SK-N-SH treated with all-trans-retinoic acid at 6 μM for 48 hours (cell line): ENCODE results near the gene TSPAN1.

Experiments used
- ATAC-seq: fragments of 200-7000 bp; cut with Tn5 transposase; 3 replicates; pipeline ENCODE4 v1.9.1; 2020; ENCODE audit warnings: mild to moderate bottlenecking, moderate library complexity
- ARNTL ChIP-seq: fragments of 450-650 bp; formaldehyde crosslinking; IDR thresholded peaks from 2 replicates; pipeline ENCODE4 v1.5.0; 2020; ENCODE audit warnings: low read depth, mild to moderate bottlenecking, moderate library complexity, borderline replicate concordance
- BACH2 ChIP-seq: fragments of 250-450 bp; sonication (Bioruptor Pico); IDR thresholded peaks from 2 replicates; pipeline ENCODE4 v1.9.0; 2021; ENCODE audit warnings: mild to moderate bottlenecking, borderline replicate concordance
- CREB5 ChIP-seq: fragments of 250-450 bp; sonication (Bioruptor Pico); IDR thresholded peaks from 2 replicates; pipeline ENCODE4 v1.5.1; 2020; ENCODE audit warnings: low read depth, mild to moderate bottlenecking, moderate library complexity
- CSRNP3 ChIP-seq: fragments of 250-450 bp; sonication (Bioruptor Pico); IDR thresholded peaks from 2 replicates; pipeline ENCODE4 v1.5.1; 2021; ENCODE audit warnings: mild to moderate bottlenecking, moderate library complexity
- ESRRG ChIP-seq: fragments of 250-450 bp; sonication (Bioruptor Pico); IDR thresholded peaks from 2 replicates; pipeline ENCODE4 v1.6.1; 2021; ENCODE audit warnings: mild to moderate bottlenecking
- GLIS3 ChIP-seq: fragments of 250-450 bp; sonication (Bioruptor Pico); IDR thresholded peaks from 2 replicates; pipeline ENCODE4 v1.5.0; 2020; ENCODE audit warnings: mild to moderate bottlenecking, moderate library complexity
- OSR1 ChIP-seq: fragments of 250-450 bp; sonication (Bioruptor Pico); IDR thresholded peaks from 2 replicates; pipeline ENCODE4 v1.8.0; 2022; ENCODE audit warnings: moderate library complexity, mild to moderate bottlenecking, inconsistent platforms
- PATZ1 ChIP-seq: fragments of 250-450 bp; sonication (Bioruptor Pico); IDR thresholded peaks from 2 replicates; pipeline ENCODE4 v1.8.0; 2020; ENCODE audit warnings: mild to moderate bottlenecking, moderate library complexity, borderline replicate concordance
- POU6F1 ChIP-seq: fragments of 250-450 bp; sonication (Bioruptor Pico); IDR thresholded peaks from 2 replicates; pipeline ENCODE4 v1.8.0; 2021; ENCODE audit warnings: low read depth, mild to moderate bottlenecking, moderate library complexity, borderline replicate concordance
- PPARA ChIP-seq: fragments of 250-450 bp; sonication (Bioruptor Pico); IDR thresholded peaks from 2 replicates; pipeline ENCODE4 v1.5.0; 2020; ENCODE audit warnings: mild to moderate bottlenecking, borderline replicate concordance
- RARB ChIP-seq: fragments of 250-450 bp; sonication (Bioruptor Pico); IDR thresholded peaks from 2 replicates; pipeline ENCODE4 v1.8.0; 2021; ENCODE audit warnings: mild to moderate bottlenecking, moderate library complexity
- SNAI2 ChIP-seq: fragments of 250-450 bp; sonication (Bioruptor Pico); IDR thresholded peaks from 2 replicates; pipeline ENCODE4 v1.5.0; 2020; ENCODE audit warnings: mild to moderate bottlenecking, moderate library complexity
- TCF4 ChIP-seq: fragments of 250-450 bp; sonication (Bioruptor Pico); IDR thresholded peaks from 2 replicates; pipeline ENCODE4 v1.8.0; 2021; ENCODE audit warnings: mild to moderate bottlenecking, moderate library complexity, borderline replicate concordance
- TOX ChIP-seq: fragments of 250-450 bp; sonication (Bioruptor Pico); IDR thresholded peaks from 2 replicates; pipeline ENCODE4 v1.8.0; 2021; ENCODE audit warnings: mild to moderate bottlenecking, moderate library complexity, borderline replicate concordance
- ZC3H10 ChIP-seq: fragments of 250-450 bp; sonication (Bioruptor Pico); IDR thresholded peaks from 2 replicates; pipeline ENCODE4 v1.5.1; 2021; ENCODE audit warnings: mild to moderate bottlenecking, moderate library complexity
- ZFP30 ChIP-seq: fragments of 450-650 bp; formaldehyde crosslinking; IDR thresholded peaks from 2 replicates; pipeline ENCODE4 v1.5.0; 2022; ENCODE audit warnings: mild to moderate bottlenecking, moderate library complexity
- ZNF565 ChIP-seq: fragments of 450-650 bp; formaldehyde crosslinking; conservative IDR thresholded peaks from 2 replicates; pipeline ENCODE4 v1.5.0; 2020; ENCODE audit warnings: low read depth, mild to moderate bottlenecking, moderate library complexity
- ZNF70 ChIP-seq: fragments of 450-650 bp; formaldehyde crosslinking; IDR thresholded peaks from 2 replicates; pipeline ENCODE4 v1.5.0; 2020; ENCODE audit warnings: mild to moderate bottlenecking, moderate library complexity
- ZNF8 ChIP-seq: fragments of 450-650 bp; formaldehyde crosslinking; IDR thresholded peaks from 2 replicates; pipeline ENCODE4 v1.5.0; 2020; ENCODE audit warnings: mild to moderate bottlenecking, moderate library complexity

TSPAN1 gene

GRCh38 chr1:46131712-46132528 is 43.0 kb upstream of the TSPAN1 start:
- TF ChIP-seq ARNTL (CRISPR knock-in tag) (no peak), ZFP30 (CRISPR knock-in tag) (0 out of 2 replicates have a peak, but pooled peaks have one; percentile 20), TCF4 (CRISPR knock-in tag) (no peak), BACH2 (no peak), ZNF70 (no peak), ZNF565 (CRISPR knock-in tag) (no peak), ESRRG (no peak), PATZ1 (CRISPR knock-in tag) (no peak), SNAI2 (CRISPR knock-in tag) (no peak), POU6F1 (CRISPR knock-in tag) (no peak), PPARA (no peak), CSRNP3 (CRISPR knock-in tag) (no peak), CREB5 (CRISPR knock-in tag) (peak; percentile 47; the same call in 1 of the 2 replicates), TOX (no peak)
- peak; percentile 30 for ATAC-seq

GRCh38 chr1:46132529-46133180 is 42.2 kb upstream of the TSPAN1 start, which contains the start of gene PIK3R3:
PIK3R3 (minus strand) TSS chr1:46132629; CDS start chr1:46131952, 677 bp downstream.
- no peak; the same call in 1 of the 2 replicates for TF ChIP-seq GLIS3
- TF ChIP-seq POU6F1 (CRISPR knock-in tag): 0 out of 2 replicates have a peak, but pooled peaks have one; percentile 46
- TF ChIP-seq RARB (CRISPR knock-in tag): 0 out of 2 replicates have a peak, but pooled peaks have one; percentile 24
- ATAC-seq: peak; percentile 95

- peak; percentile 70 for ATAC-seq
- TF ChIP-seq RARB (CRISPR knock-in tag): no peak
- no peak for TF ChIP-seq ZNF8 (CRISPR knock-in tag)
- TF ChIP-seq BACH2: no peak
- no peak for TF ChIP-seq ZC3H10
- TF ChIP-seq OSR1 (CRISPR knock-in tag): no peak
- no peak for TF ChIP-seq ZNF70
- TF ChIP-seq ESRRG: no peak
- TF ChIP-seq POU6F1 (CRISPR knock-in tag): no peak
- no peak for TF ChIP-seq TCF4 (CRISPR knock-in tag)
Observed at GRCh38 chr1:46133181-46133658, 41.7 kb upstream of the TSPAN1 start.
